ENCODE data around the gene HTATIP2. TPM values are rescaled to one million over a fixed set of nuclear protein-coding genes. Genes with fewer than 3 reads are reported as not detected.

HTATIP2 gene
- total and polyA plus RNA-seq, 9 of the 15 experiments (the other 6 are each of a cell fraction or from before 2014, with no cell fraction given), result 48.3 to 90.9 (median 64.4) TPM

GRCh38 chr11:20357150-20357549, 6.4 kb upstream of the HTATIP2 start (continued):
- TF ChIP-seq, protein P1, sequence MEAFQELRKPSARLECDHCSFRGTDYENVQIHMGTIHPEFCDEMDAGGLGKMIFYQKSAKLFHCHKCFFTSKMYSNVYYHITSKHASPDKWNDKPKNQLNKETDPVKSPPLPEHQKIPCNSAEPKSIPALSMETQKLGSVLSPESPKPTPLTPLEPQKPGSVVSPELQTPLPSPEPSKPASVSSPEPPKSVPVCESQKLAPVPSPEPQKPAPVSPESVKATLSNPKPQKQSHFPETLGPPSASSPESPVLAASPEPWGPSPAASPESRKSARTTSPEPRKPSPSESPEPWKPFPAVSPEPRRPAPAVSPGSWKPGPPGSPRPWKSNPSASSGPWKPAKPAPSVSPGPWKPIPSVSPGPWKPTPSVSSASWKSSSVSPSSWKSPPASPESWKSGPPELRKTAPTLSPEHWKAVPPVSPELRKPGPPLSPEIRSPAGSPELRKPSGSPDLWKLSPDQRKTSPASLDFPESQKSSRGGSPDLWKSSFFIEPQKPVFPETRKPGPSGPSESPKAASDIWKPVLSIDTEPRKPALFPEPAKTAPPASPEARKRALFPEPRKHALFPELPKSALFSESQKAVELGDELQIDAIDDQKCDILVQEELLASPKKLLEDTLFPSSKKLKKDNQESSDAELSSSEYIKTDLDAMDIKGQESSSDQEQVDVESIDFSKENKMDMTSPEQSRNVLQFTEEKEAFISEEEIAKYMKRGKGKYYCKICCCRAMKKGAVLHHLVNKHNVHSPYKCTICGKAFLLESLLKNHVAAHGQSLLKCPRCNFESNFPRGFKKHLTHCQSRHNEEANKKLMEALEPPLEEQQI (IDR thresholded peaks at IDR 0.05), result no peak
- no peak for TF ChIP-seq ZNF121 (CRISPR knock-in tag; conservative IDR thresholded peaks at IDR 0.05)
- TF ChIP-seq BRCA1 (IDR thresholded peaks at IDR 0.05), result no peak
- no peak for TF ChIP-seq BRCA1 (CRISPR knock-in tag; IDR thresholded peaks at IDR 0.05)
- TF ChIP-seq BCOR (IDR thresholded peaks at IDR 0.05), result no peak
- no peak for TF ChIP-seq ZNF146 (CRISPR knock-in tag; IDR thresholded peaks at IDR 0.05; ENCODE audit: unreplicated experiment)
- no peak for TF ChIP-seq ZNF12 (CRISPR knock-in tag; IDR thresholded peaks at IDR 0.05)
- TF ChIP-seq RNF2 (IDR thresholded peaks at IDR 0.05), result no peak
- no peak for TF ChIP-seq KLF6 (CRISPR knock-in tag; IDR thresholded peaks at IDR 0.05; ENCODE audit: borderline replicate concordance)
- no peak for TF ChIP-seq TCF7 (IDR thresholded peaks at IDR 0.05; ENCODE audit: borderline replicate concordance)
- TF ChIP-seq L3MBTL2 (IDR thresholded peaks at IDR 0.05), result no peak
- no peak for TF ChIP-seq HLTF (IDR thresholded peaks at IDR 0.05)
- TF ChIP-seq SRSF7 (optimal IDR thresholded peaks at IDR 0.05; ENCODE audit: low read depth, low read length), result no peak
- TF ChIP-seq U2AF2 (optimal IDR thresholded peaks at IDR 0.05; ENCODE audit: low read depth, low read length), result no peak
- no peak for TF ChIP-seq ZNF41 (CRISPR knock-in tag; conservative IDR thresholded peaks at IDR 0.05)
- TF ChIP-seq, protein P2, sequence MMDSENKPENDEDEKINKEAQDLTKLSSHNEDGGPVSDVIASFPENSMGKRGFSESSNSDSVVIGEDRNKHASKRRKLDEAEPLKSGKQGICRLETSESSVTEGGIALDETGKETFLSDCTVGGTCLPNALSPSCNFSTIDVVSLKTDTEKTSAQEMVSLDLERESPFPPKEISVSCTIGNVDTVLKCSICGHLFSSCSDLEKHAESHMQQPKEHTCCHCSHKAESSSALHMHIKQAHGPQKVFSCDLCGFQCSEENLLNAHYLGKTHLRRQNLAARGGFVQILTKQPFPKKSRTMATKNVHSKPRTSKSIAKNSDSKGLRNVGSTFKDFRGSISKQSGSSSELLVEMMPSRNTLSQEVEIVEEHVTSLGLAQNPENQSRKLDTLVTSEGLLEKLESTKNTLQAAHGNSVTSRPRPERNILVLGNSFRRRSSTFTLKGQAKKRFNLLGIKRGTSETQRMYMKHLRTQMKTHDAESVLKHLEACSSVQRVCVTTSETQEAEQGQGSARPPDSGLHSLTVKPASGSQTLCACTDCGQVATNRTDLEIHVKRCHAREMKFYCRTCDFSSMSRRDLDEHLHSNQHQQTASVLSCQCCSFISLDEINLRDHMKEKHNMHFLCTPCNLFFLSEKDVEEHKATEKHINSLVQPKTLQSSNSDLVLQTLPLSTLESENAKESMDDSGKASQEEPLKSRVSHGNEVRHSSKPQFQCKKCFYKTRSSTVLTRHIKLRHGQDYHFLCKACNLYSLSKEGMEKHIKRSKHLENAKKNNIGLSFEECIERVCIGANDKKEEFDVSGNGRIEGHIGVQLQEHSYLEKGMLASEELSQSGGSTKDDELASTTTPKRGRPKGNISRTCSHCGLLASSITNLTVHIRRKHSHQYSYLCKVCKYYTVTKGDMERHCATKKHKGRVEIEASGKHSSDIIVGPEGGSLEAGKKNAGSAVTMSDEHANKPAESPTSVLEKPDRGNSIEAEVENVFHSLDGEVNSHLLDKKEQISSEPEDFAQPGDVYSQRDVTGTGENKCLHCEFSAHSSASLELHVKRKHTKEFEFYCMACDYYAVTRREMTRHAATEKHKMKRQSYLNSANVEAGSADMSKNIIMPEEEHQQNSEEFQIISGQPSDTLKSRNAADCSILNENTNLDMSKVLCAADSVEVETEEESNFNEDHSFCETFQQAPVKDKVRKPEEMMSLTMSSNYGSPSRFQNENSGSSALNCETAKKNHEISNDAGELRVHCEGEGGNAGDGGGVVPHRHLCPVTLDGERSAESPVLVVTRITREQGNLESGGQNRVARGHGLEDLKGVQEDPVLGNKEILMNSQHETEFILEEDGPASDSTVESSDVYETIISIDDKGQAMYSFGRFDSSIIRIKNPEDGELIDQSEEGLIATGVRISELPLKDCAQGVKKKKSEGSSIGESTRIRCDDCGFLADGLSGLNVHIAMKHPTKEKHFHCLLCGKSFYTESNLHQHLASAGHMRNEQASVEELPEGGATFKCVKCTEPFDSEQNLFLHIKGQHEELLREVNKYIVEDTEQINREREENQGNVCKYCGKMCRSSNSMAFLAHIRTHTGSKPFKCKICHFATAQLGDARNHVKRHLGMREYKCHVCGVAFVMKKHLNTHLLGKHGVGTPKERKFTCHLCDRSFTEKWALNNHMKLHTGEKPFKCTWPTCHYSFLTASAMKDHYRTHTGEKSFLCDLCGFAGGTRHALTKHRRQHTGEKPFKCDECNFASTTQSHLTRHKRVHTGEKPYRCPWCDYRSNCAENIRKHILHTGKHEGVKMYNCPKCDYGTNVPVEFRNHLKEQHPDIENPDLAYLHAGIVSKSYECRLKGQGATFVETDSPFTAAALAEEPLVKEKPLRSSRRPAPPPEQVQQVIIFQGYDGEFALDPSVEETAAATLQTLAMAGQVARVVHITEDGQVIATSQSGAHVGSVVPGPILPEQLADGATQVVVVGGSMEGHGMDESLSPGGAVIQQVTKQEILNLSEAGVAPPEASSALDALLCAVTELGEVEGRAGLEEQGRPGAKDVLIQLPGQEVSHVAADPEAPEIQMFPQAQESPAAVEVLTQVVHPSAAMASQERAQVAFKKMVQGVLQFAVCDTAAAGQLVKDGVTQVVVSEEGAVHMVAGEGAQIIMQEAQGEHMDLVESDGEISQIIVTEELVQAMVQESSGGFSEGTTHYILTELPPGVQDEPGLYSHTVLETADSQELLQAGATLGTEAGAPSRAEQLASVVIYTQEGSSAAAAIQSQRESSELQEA (IDR thresholded peaks at IDR 0.05; ENCODE audit: low read depth), result no peak
- no peak for TF ChIP-seq ZNF77 (CRISPR knock-in tag; IDR thresholded peaks at IDR 0.05)
- TF ChIP-seq RB1 (IDR thresholded peaks at IDR 0.05; ENCODE audit: low read depth), result no peak
- 0 out of 2 replicates have a peak, but pooled peaks have one; percentile 22 for TF ChIP-seq TAL1 (IDR thresholded peaks at IDR 0.05)
- no peak for TF ChIP-seq PHTF2 (CRISPR knock-in tag; IDR thresholded peaks at IDR 0.05)
- TF ChIP-seq ATF7 (IDR thresholded peaks at IDR 0.05), result peak; percentile 63
- TF ChIP-seq, protein P3, sequence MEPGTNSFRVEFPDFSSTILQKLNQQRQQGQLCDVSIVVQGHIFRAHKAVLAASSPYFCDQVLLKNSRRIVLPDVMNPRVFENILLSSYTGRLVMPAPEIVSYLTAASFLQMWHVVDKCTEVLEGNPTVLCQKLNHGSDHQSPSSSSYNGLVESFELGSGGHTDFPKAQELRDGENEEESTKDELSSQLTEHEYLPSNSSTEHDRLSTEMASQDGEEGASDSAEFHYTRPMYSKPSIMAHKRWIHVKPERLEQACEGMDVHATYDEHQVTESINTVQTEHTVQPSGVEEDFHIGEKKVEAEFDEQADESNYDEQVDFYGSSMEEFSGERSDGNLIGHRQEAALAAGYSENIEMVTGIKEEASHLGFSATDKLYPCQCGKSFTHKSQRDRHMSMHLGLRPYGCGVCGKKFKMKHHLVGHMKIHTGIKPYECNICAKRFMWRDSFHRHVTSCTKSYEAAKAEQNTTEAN (CRISPR knock-in tag; IDR thresholded peaks at IDR 0.05), result no peak

All from K562 (cell line).